Diencephalon (tissue), 1 donor: ENCODE data around the gene NAGK. TPM values are rescaled to one million over a fixed set of nuclear protein-coding genes. Genes with fewer than 3 reads are reported as not detected.

ENCODE experiments used
- total RNA-seq: library from RNA; depleted of rRNA; stranded (reverse); fragments of >200 nt; gene quantifications from one replicate; pipeline ENCODE4 v1.2.3, GENCODE V29; 2014

NAGK gene
- 49.1 TPM for total RNA-seq

DNA sequence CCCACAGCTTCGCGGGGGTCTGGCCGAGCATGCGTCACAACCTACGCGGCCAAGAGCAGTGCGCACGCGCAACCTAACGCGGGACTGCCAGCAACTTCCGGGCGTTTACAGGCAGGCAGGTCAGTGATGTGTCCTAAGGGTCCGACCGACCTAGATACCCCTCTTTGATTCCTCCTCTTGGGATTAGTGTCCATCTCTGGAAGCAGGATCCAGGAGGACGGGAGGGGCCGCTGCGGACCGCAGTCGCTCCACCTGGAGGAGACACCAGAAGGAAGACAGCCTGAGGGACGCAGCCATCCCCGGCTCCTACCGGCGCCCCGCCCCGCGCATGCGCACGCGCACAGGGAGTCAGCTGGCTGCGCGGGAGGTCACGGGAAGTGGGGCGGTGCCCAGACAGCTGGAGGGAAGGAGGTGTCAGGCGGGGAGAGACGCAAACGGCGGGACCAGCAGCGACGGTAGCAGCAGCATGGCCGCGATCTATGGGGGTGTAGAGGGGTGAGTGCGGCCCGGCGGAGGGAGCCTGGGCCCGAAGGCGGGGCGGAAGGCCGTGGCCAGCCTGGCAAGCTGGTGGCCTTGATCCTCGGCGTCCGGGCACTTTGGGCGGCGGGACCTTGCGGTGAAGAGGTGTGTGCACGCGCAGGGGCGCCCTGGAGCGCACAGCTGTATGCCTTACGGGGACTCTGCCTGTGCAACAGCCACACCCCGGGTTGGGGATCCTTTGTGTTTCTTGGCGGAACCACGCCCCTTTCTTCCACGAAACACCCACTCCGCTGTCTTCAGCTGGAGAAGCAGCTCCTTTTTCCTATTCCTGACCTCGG lies at the start of gene NAGK:
NAGK (plus strand) TSS at position 431 of the 818 bp plus-strand sequence; CDS start at position 467, 36 bp downstream.

Other genes with a start within 250 kb of the NAGK start
- gene CLEC4F, start 248.0 kb upstream of the NAGK start, total RNA-seq: not detected
- not detected for gene CD207, start 232.8 kb upstream of the NAGK start, total RNA-seq
- 0.69 TPM for gene VAX2, start 168.1 kb upstream of the NAGK start, total RNA-seq
- gene ATP6V1B1, start 132.7 kb upstream of the NAGK start, total RNA-seq: not detected
- gene ANKRD53, start 90.0 kb upstream of the NAGK start, total RNA-seq: 0.92 TPM
- 19.6 TPM for gene TEX261, start 73.8 kb upstream of the NAGK start, total RNA-seq
- gene MCEE, start 61.6 kb downstream of the NAGK start, total RNA-seq: 9.0 TPM
- 27.7 TPM for gene MPHOSPH10, start 62.0 kb downstream of the NAGK start, total RNA-seq
- gene PAIP2B, start 158.5 kb downstream of the NAGK start, total RNA-seq: 20.3 TPM